RKO (cell line): ENCODE data around the gene VPS72.

Source experiments
- DNase-seq: peaks from one replicate; pipeline ENCODE4 v3.0.0-alpha.2; 2016; ENCODE audit warnings: low spot score

Gene VPS72

GRCh38 chr1:151187205-151187604 is 2.8 kb downstream of the VPS72 start:
- DNase-seq, result no peak

- DNase-seq, result no peak
Observed at GRCh38 chr1:151184211-151184610, 5.8 kb downstream of the VPS72 start.

- no peak for DNase-seq
Observed at GRCh38 chr1:151176514-151177045, 13.4 kb downstream of the VPS72 start.

GRCh38 chr1:151175863-151176262 is 14.1 kb downstream of the VPS72 start, which contains the start of gene TMOD4:
TSS of gene TMOD4 (minus strand) at chr1:151175981. CDS start at chr1:151174875, 1,106 bp downstream.
- peak; percentile 41 for DNase-seq

DNA sequence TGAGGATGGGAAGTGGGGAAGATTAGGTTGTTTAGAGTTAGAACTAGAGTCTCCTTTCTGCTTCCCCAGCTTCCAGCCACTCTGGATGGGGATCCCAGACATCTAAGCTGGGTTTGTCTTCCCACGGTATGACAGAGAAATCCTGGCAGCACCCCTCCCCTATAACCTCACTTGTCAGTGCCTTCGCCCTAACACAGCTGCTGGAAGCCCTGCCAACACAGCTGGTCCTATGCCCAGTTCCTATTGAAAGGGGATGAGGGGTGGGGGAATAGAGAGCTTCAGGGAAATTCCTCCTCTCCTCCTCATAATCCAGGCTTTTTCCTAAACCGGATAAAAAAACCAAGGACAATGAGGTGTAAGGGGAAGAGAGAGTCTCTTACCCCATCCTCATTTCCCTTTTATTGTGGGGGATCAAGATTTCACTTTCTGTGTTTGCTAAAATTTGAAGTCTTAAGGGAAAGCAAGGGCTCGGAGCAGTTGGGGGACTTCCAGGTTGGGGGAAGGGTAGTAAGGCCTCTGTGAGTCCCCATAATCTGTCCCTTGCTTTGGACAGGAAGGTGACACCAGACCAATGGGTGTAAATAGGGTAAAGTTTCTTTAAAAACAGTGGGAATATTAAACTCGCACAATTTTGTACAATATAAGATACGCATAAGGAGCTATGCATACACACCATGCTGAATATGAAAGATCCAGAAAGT is 14.8 kb downstream of the VPS72 start:
- no peak for DNase-seq

DNA sequence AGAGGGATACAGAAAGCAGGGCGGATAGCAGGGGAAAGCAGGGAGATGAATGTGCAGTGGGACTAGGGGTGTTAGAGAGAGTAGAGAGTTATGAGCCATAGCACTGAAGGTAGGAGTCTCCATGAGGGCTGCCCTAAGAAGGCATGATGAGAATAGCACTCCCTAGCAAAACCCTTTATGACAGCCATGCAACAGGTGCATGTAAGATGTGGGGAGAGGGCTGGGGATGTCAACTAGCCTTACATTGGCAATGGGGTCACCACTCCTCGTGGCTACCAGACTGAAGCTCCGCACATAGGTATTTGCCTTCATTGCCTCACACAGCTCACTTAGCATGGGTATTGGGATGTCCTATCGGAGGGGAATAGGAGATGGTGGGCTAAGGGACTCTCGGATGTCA is 18.8 kb downstream of the VPS72 start:
- no peak for DNase-seq

DNA sequence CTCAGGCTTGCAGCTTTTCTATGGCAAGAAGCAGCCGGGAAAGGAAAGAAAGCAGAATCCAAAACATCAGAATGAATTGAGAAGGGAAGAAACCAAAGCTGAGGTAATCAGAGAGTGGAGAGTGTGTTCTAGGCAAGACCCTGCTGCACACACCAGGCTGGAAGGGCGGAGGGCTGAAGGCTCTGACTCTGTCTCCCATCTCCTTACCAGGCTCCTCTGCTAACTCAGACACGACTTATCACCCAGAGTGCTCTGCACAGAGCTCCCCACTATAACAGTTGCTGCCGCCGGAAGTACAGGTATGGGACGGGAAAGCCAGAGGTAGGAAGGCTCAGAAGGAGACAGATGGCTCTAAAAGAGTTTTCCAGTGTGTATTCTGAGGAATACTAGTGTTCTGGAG is 22.9 kb downstream of the VPS72 start:
- DNase-seq, result no peak

DNA sequence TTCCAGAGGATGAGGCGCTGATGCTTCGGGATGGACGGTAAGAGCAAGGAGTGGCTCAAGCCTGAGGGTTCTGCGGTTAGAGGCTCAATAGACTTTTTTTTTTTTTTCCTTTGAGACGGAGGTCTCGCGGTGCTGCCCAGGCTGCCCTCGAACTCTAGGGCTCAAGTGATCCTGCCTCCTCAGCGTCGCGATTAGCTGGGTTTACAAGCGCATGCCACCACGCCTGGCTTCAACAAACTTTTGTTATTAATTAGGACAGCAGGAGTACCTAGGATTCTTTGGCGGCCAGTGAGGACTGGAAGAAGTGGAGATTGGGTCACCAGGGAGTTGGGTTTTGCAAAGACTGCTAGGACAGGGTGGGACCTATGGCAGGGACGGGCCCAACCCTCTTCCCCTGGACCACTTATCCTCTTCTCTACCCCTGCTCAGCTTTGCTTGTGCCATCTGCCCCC is 23.5 kb downstream of the VPS72 start:
- peak; percentile 65 for DNase-seq

DNA sequence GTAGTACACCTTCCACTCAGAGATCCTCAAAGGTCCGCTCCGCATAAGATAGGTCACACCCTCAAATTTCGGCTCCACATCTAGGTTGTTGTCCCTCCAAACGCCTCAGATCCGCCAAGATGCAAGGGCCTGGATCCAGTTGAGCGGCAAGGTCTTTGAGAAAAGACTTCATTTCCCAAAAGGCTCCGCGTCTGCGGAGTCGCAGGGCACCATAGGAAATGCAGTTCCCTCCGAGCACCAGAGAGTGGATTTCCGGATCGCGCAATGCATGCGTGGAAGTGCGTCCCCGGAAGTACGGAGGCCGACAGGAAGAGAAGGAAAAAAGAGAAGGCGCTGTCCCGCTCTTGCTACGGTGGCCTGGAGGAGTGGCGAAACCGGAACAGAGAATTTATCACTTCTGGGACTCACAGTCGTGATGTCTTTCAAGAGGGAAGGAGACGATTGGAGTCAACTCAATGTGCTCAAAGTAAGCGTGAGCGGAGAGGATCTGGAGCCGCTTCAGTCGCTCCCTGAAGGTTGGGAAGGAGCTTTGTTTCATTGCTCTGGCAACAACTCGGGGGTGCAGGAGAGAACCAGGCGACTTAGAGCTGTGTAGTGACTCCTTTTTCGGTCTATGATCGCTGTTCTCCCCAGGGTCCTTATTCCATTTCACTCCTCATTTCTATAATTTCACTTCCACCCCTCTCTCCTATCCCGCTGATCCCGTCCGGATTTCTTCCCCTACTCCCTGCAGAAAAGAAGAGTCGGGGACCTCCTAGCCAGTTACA is 24.1 kb downstream of the VPS72 start, which contains the start of the genes LYSMD1 and SCNM1:
TSS of gene LYSMD1 (minus strand) at position 165 of the 767 bp plus-strand sequence. CDS start 644 bp downstream, outside the sequence.
TSS of gene SCNM1 (plus strand) at position 407 of the 767 bp plus-strand sequence. CDS start at position 416, 9 bp downstream.
- peak; percentile 99 for DNase-seq

DNA sequence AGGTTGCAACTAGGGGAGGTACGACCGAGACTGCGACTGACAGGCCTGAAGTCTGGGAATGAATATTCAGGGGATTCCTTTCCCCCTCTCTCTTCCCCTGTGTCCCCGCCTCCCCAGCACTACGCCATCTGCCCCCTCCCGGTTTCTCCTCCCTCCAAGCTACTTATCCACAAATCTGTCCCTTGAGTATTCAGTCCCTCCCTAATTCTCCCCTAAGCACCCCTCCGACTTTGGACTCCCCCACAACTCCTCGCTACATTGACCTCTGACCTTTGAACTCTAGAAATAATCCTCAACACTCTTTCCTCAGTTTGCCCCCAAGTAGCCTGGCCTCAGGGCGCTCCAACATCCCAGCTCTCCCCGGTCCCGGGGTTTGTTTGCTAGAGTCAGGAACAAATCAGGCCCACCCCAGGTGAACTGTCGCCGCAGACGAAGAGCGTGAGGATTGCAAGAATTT is 24.7 kb downstream of the VPS72 start:
- peak; percentile 65 for DNase-seq

DNA sequence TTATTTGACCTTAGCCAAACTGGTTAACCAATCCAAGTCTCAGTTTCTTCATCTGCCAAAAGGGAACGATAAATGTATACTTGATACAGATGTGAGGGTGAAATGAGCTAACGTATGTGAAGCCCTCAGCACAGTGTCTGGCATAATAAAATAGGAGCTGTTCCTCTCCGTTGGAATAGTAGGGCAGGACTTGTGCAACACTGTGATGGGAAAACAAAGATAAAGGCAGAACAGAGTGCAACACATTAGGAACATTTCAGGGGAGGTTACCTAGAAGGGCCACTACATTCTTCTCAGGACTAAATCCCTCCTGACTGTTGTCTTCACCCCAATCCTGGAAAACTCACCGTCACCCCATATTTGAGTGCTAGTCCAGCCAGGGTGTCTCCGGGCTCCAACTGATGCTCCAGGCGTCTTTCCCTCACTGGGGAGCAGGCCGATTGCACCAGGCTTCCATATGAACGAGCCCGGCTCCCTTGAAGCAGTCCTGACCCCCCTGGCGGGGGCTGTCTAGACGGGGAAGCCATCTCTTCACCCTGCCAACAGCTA is 25.2 kb downstream of the VPS72 start:
- DNase-seq, result peak; percentile 29

DNA sequence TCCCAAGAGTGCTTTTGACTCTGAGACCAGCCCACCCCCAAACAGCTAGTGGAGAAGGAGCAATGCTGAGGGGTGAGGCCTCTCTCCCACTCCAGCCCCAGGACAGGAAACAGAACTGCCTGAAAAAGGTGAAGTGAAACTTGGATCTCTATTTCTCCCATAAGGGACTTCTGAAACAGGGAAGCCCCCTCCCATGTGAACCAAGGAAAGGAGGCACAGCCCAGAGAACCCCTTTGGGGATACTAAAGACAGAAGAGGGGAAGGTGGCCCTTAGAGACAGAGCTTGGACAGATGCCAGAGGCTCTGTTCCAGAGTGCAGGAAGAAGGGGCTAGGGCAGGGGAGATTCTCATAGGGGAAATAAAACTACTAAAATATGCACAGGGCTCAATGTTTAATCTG is 30.6 kb downstream of the VPS72 start:
- DNase-seq, result no peak

- no peak for DNase-seq
Observed at GRCh38 chr1:151158751-151159251, 31.2 kb downstream of the VPS72 start.

DNA sequence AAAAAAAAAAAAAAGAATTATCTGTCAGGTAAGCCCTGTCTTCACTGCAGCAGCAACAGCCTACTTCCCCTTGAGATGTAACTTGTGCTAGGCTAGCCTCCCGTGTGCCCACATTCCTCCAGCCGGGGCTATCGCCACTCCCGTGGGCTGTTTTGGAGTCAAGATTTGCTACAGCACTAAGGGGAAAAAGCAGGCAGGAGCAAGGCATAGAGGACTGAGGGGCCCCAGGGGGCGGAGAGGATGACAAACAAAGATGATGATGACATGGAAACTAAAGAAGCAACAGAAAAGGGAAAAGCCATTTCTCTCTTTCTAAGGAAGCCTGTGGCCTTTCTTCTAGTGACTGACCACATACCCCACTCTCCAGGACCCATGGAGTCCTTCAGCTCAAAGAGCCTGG is 31.7 kb downstream of the VPS72 start:
- no peak for DNase-seq

DNA sequence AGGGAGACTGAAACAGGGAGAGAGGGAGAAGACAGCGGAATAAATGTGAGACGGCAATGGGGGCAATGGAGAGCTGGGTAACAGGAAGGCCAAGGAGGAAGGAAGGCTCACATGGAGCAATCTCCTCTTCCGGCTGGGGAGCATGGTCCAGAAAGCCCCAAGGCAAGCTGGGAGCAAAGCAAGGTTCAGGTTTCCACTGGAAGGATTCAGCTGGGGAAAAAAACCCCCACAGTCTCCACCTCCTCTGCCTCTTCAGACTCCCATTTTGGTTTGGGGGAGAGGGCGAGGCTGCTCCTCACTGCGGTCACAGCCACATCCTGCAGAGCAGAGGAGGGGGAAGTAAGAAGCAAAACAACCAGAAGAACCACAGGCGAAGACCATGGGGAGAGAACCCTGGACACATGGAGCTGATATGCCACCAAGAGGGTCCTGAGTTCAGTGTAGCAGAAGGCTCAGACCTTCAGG is 32.9 kb downstream of the VPS72 start:
- DNase-seq, result no peak

DNA sequence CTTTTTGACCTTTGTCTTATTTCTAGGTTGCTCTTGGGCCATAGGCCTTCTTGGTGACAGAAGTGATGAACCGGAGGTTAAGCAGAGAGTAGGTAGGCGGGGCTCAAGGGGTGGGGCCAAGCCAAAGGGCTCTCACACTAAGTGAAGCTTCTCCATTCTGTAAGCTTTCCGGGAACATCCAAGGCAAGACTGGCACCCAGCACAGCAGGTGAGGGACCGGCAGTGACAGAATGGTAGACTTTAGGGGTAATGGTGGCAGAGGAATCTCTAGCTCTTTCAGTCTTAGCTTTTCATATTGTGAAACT is 33.5 kb downstream of the VPS72 start, which contains the start of gene TNFAIP8L2:
TSS of gene TNFAIP8L2 (plus strand) at position 135 of the 305 bp plus-strand sequence. CDS start 2,049 bp downstream, outside the sequence.
- no peak for DNase-seq

DNA sequence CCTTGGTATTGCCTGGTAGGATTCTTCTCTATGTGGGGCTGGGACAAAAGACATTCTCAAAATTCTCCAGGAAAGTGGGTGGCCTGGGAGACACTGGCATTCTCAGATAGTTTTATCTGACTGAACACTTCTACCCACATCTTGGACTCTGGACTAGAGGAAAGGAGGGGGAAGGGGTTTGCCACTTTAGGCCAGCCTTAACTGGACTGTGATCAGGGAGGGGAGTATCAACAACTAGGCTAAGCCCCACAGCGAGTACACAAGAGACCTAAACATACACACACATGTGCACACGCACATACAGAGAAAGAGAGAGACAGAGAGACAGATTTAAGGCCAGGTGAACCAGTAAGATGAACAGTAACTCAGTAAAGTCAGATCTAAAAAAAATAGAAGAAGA is 42.3 kb downstream of the VPS72 start:
- DNase-seq, result no peak

- DNase-seq, result no peak
Observed at GRCh38 chr1:151147132-151147503, 42.9 kb downstream of the VPS72 start.

DNA sequence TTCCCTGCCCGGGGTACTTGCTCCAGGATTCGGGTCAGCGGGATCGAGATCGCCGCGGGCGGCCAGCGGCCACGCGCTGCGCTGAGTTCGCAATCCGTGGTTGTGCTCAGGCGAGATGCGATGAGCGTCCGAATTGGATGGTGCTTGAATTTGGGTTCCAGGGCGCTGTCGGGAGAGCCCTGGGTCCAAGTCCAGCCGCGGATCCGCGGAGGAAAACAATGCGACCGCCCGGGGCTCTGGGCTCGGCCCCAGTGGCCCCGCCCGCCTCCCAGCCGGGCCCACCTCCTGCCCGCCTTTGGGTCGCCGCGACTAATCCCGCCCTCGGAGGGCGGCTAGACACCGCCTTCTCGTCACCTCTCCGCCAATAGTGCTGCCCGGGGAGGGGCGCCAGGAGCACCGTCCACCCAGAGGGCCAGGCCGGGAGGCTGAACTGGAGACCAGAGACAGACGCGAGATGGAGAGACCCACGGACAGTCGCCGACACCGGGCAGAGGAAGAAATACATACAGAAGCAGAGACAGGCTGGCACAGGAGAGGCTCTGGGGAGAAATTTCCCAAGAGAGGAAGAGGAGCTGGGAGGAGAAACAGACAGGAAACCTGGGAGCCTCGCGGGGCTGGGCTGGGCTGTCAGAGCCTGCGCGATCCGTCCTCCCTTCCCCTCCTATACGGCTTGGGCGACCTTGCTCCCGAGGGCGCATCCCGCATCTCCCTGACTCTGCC is 43.4 kb downstream of the VPS72 start, which contains the start of gene SEMA6C:
TSS of gene SEMA6C (minus strand) at position 220 of the 720 bp plus-strand sequence. CDS start 4,010 bp downstream, outside the sequence.
- DNase-seq, result peak; percentile 89

GRCh38 chr1:151146072-151146411 is 44.0 kb downstream of the VPS72 start:
- DNase-seq, result no peak

- no peak for DNase-seq
Observed at GRCh38 chr1:151145304-151146071, 44.5 kb downstream of the VPS72 start.
